ENCODE results near the gene RIOK1. TPM values are rescaled to one million over a fixed set of nuclear protein-coding genes. Genes with fewer than 3 reads are reported as not detected.

RIOK1 gene
- total and polyA plus RNA-seq, 2 of the 13 experiments (the other 11 are each of a cell fraction or from before 2014, with no cell fraction given), result 9.4 to 37.8 TPM

DNA sequence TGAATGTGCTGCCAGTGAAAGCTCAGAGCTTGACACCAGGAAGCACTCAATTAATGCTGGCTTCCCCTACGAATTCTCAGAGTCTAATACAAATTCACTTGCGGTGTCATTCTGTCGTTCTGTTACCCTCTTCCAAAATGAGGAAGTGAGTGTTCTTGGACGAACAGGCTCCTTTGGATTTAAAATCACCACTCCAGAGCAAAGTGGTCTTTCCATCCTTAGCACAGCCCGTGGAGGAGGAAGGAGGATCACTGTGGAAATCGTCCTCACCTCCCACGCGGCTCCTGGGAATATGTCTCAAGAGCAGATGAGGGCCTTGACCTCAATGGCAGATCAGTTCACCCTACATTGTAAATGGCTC, 41.7 kb downstream of the RIOK1 start (continued):
- no peak for TF ChIP-seq ZNF446 (CRISPR knock-in tag; IDR thresholded peaks at IDR 0.05)
- TF ChIP-seq PTBP1 (IDR thresholded peaks at IDR 0.05; ENCODE audit: low read depth, low read length, poor library complexity, severe bottlenecking), result no peak
- TF ChIP-seq, protein P1, sequence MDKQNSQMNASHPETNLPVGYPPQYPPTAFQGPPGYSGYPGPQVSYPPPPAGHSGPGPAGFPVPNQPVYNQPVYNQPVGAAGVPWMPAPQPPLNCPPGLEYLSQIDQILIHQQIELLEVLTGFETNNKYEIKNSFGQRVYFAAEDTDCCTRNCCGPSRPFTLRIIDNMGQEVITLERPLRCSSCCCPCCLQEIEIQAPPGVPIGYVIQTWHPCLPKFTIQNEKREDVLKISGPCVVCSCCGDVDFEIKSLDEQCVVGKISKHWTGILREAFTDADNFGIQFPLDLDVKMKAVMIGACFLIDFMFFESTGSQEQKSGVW (CRISPR knock-in tag; IDR thresholded peaks at IDR 0.05; ENCODE audit: borderline replicate concordance), result no peak
- TF ChIP-seq STAT5B (CRISPR knock-in tag; IDR thresholded peaks at IDR 0.05), result no peak
- no peak for TF ChIP-seq NPAS2 (CRISPR knock-in tag; IDR thresholded peaks at IDR 0.05; ENCODE audit: borderline replicate concordance)
- TF ChIP-seq ZNF776 (CRISPR knock-in tag; IDR thresholded peaks at IDR 0.05), result no peak
- TF ChIP-seq JARID2 (CRISPR knock-in tag; IDR thresholded peaks at IDR 0.05; ENCODE audit: insufficient replicate concordance), result no peak
- TF ChIP-seq NFYB (CRISPR knock-in tag; IDR thresholded peaks at IDR 0.05), result no peak
- no peak for TF ChIP-seq ZNF232 (CRISPR knock-in tag; IDR thresholded peaks at IDR 0.05; ENCODE audit: borderline replicate concordance)
- no peak for TF ChIP-seq ZSCAN29 (CRISPR knock-in tag; conservative IDR thresholded peaks at IDR 0.05)
- TF ChIP-seq BHLHE40 (IDR thresholded peaks at IDR 0.05; ENCODE audit: low read length), result no peak
- TF ChIP-seq MBNL3 (CRISPR knock-in tag; conservative IDR thresholded peaks at IDR 0.05), result no peak
- no peak for TF ChIP-seq FOXK2 (IDR thresholded peaks at IDR 0.05)
- no peak for TF ChIP-seq RBM22 (optimal IDR thresholded peaks at IDR 0.05; ENCODE audit: low read length)
- TF ChIP-seq FOXA3 (CRISPR knock-in tag; IDR thresholded peaks at IDR 0.05), result no peak
- TF ChIP-seq ZNF616 (CRISPR knock-in tag; IDR thresholded peaks at IDR 0.05; ENCODE audit: low read depth), result no peak
- no peak for TF ChIP-seq MAZ (IDR thresholded peaks at IDR 0.05; ENCODE audit: borderline replicate concordance, low read depth, low read length)
- no peak for TF ChIP-seq MAZ (CRISPR knock-in tag; IDR thresholded peaks at IDR 0.05; ENCODE audit: low read depth)
- TF ChIP-seq, protein P2, sequence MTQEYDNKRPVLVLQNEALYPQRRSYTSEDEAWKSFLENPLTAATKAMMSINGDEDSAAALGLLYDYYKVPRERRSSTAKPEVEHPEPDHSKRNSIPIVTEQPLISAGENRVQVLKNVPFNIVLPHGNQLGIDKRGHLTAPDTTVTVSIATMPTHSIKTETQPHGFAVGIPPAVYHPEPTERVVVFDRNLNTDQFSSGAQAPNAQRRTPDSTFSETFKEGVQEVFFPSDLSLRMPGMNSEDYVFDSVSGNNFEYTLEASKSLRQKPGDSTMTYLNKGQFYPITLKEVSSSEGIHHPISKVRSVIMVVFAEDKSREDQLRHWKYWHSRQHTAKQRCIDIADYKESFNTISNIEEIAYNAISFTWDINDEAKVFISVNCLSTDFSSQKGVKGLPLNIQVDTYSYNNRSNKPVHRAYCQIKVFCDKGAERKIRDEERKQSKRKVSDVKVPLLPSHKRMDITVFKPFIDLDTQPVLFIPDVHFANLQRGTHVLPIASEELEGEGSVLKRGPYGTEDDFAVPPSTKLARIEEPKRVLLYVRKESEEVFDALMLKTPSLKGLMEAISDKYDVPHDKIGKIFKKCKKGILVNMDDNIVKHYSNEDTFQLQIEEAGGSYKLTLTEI (CRISPR knock-in tag; conservative IDR thresholded peaks at IDR 0.05), result no peak
- no peak for TF ChIP-seq ZNF335 (CRISPR knock-in tag; IDR thresholded peaks at IDR 0.05)
- TF ChIP-seq, protein P3, sequence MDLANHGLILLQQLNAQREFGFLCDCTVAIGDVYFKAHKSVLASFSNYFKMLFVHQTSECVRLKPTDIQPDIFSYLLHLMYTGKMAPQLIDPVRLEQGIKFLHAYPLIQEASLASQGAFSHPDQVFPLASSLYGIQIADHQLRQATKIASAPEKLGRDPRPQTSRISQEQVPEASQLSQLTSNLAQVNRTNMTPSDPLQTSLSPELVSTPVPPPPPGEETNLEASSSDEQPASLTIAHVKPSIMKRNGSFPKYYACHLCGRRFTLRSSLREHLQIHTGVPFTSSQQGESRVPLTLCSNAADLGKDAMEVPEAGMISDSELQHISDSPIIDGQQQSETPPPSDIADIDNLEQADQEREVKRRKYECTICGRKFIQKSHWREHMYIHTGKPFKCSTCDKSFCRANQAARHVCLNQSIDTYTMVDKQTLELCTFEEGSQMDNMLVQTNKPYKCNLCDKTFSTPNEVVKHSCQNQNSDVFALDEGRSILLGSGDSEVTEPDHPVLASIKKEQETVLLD (CRISPR knock-in tag; IDR thresholded peaks at IDR 0.05; ENCODE audit: low read depth), result no peak
- TF ChIP-seq, protein P4, sequence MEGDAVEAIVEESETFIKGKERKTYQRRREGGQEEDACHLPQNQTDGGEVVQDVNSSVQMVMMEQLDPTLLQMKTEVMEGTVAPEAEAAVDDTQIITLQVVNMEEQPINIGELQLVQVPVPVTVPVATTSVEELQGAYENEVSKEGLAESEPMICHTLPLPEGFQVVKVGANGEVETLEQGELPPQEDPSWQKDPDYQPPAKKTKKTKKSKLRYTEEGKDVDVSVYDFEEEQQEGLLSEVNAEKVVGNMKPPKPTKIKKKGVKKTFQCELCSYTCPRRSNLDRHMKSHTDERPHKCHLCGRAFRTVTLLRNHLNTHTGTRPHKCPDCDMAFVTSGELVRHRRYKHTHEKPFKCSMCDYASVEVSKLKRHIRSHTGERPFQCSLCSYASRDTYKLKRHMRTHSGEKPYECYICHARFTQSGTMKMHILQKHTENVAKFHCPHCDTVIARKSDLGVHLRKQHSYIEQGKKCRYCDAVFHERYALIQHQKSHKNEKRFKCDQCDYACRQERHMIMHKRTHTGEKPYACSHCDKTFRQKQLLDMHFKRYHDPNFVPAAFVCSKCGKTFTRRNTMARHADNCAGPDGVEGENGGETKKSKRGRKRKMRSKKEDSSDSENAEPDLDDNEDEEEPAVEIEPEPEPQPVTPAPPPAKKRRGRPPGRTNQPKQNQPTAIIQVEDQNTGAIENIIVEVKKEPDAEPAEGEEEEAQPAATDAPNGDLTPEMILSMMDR (CRISPR knock-in tag; IDR thresholded peaks at IDR 0.05), result no peak
- TF ChIP-seq ARNTL (CRISPR knock-in tag; IDR thresholded peaks at IDR 0.05), result no peak
- TF ChIP-seq MEIS1 (CRISPR knock-in tag; IDR thresholded peaks at IDR 0.05; ENCODE audit: borderline replicate concordance), result no peak
- no peak for TF ChIP-seq ZNF431 (CRISPR knock-in tag; IDR thresholded peaks at IDR 0.05; ENCODE audit: borderline replicate concordance, low read depth)
- TF ChIP-seq, protein P5, sequence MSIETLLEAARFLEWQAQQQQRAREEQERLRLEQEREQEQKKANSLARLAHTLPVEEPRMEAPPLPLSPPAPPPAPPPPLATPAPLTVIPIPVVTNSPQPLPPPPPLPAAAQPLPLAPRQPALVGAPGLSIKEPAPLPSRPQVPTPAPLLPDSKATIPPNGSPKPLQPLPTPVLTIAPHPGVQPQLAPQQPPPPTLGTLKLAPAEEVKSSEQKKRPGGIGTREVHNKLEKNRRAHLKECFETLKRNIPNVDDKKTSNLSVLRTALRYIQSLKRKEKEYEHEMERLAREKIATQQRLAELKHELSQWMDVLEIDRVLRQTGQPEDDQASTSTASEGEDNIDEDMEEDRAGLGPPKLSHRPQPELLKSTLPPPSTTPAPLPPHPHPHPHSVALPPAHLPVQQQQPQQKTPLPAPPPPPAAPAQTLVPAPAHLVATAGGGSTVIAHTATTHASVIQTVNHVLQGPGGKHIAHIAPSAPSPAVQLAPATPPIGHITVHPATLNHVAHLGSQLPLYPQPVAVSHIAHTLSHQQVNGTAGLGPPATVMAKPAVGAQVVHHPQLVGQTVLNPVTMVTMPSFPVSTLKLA (IDR thresholded peaks at IDR 0.05), result no peak

Data from HepG2 (cell line).